ENCODE results near the gene FAM107A. TPM values are rescaled to one million over a fixed set of nuclear protein-coding genes. Genes with fewer than 3 reads are reported as not detected.
A peak's percentile ranks its signal among the peaks of the same experiment; 100 is the strongest.

Gene FAM107A
- total and polyA plus RNA-seq, 2 experiments from 2014 or later: 1.0 to 1.1 TPM

DNA sequence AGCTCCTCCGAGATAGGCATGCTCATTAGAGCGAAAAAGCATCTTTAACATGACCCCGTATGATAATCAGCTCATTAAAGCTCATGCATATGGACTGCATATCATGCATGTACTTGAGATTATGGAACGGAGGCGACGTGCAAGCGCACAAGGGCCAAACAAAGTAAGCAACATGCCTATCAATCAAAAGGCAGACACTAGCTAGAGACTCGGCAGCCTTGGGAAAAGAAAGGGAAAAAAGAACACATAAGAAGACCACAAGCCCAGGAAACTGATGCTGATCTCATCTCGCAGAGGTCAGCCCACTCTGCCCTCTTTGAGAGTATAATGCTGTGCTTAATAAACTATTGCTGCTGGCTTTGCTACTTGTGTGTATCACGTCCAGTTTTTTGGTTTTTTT lies 37.6 kb downstream of the FAM107A start (continued):
- TF ChIP-seq, protein P1, sequence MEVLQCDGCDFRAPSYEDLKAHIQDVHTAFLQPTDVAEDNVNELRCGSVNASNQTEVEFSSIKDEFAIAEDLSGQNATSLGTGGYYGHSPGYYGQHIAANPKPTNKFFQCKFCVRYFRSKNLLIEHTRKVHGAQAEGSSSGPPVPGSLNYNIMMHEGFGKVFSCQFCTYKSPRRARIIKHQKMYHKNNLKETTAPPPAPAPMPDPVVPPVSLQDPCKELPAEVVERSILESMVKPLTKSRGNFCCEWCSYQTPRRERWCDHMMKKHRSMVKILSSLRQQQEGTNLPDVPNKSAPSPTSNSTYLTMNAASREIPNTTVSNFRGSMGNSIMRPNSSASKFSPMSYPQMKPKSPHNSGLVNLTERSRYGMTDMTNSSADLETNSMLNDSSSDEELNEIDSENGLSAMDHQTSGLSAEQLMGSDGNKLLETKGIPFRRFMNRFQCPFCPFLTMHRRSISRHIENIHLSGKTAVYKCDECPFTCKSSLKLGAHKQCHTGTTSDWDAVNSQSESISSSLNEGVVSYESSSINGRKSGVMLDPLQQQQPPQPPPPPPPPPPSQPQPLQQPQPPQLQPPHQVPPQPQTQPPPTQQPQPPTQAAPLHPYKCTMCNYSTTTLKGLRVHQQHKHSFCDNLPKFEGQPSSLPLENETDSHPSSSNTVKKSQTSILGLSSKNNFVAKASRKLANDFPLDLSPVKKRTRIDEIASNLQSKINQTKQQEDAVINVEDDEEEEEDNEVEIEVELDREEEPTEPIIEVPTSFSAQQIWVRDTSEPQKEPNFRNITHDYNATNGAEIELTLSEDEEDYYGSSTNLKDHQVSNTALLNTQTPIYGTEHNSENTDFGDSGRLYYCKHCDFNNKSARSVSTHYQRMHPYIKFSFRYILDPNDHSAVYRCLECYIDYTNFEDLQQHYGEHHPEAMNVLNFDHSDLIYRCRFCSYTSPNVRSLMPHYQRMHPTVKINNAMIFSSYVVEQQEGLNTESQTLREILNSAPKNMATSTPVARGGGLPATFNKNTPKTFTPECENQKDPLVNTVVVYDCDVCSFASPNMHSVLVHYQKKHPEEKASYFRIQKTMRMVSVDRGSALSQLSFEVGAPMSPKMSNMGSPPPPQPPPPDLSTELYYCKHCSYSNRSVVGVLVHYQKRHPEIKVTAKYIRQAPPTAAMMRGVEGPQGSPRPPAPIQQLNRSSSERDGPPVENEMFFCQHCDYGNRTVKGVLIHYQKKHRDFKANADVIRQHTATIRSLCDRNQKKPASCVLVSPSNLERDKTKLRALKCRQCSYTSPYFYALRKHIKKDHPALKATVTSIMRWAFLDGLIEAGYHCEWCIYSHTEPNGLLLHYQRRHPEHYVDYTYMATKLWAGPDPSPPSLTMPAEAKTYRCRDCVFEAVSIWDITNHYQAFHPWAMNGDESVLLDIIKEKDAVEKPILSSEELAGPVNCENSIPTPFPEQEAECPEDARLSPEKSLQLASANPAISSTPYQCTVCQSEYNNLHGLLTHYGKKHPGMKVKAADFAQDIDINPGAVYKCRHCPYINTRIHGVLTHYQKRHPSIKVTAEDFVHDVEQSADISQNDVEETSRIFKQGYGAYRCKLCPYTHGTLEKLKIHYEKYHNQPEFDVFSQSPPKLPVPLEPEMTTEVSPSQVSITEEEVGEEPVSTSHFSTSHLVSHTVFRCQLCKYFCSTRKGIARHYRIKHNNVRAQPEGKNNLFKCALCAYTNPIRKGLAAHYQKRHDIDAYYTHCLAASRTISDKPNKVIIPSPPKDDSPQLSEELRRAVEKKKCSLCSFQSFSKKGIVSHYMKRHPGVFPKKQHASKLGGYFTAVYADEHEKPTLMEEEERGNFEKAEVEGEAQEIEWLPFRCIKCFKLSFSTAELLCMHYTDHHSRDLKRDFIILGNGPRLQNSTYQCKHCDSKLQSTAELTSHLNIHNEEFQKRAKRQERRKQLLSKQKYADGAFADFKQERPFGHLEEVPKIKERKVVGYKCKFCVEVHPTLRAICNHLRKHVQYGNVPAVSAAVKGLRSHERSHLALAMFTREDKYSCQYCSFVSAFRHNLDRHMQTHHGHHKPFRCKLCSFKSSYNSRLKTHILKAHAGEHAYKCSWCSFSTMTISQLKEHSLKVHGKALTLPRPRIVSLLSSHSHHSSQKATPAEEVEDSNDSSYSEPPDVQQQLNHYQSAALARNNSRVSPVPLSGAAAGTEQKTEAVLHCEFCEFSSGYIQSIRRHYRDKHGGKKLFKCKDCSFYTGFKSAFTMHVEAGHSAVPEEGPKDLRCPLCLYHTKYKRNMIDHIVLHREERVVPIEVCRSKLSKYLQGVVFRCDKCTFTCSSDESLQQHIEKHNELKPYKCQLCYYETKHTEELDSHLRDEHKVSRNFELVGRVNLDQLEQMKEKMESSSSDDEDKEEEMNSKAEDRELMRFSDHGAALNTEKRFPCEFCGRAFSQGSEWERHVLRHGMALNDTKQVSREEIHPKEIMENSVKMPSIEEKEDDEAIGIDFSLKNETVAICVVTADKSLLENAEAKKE (CRISPR knock-in tag; IDR thresholded peaks at IDR 0.05): no peak
- TF ChIP-seq ZNF114 (CRISPR knock-in tag; IDR thresholded peaks at IDR 0.05): no peak

DNA sequence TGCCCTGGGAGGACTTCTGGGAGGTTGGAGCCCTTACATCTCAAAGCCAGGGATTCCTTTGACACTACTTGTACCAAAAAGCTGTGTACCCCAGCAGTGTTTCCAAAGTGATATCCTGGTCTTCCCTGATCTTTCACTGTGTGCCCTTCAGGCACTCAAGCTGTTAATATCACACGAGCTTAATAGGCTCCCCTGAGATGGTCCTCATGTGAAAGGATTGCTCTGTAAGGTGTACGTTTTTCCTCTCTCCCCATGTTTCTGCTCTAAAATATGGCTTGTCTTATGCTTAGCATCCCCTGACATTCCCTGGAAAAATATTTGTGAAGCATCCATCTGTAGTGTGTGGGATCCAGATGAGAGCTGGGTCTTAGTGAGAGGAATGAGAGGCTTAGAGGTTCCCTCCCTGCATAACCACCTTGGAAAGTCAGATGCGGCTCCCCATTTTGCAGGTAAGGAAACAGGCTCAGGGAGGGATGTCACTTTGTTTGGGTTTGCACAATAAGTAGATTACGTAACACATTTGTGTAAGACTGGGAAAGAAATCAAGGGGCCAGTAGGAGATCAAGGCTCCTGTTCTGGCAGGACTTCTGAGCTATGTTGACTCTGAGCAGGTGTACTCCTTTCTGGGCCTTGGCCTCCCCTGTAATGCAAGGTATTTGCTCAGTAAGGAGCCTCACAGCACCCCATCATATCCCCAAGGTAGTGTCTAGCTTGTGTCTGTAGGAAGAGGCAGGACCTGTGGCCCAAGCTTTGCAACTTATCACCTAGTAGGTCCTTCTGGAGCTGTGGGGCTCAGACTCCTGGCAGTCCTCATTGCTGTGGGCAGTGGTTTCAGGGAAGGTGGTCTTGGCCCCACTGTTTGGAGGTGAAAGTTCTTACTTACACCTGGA lies 39.5 kb downstream of the FAM107A start:
- no peaks in the 10 kb centered on the region for H3K36me3 ChIP-seq (ENCODE audit: insufficient read depth)
- H3K27ac ChIP-seq (ENCODE audit: low read depth): no peak overlapping the region
- ATAC-seq (no peak), DNase-seq (ENCODE audit: low spot score) (no peak)
- H3K4me3 ChIP-seq: no peak overlapping the region
- Mint-ChIP-seq H3K27me3 (ENCODE audit: insufficient read depth, low read depth, poor library complexity) (peaks cover 6% of the 10 kb centered on the region), H3K4me1 (peaks cover 15% of the 10 kb centered on the region), H3K4me3 (no peak overlapping the region), H3K27ac (no peak overlapping the region), H3K9me3 (no peaks in the 10 kb centered on the region), H3K36me3 (ENCODE audit: low read depth) (no peaks in the 10 kb centered on the region)
- H3K79me2 ChIP-seq (replicated peaks; ENCODE audit: insufficient read depth): no peaks in the 10 kb centered on the region
- no peaks in the 10 kb centered on the region for H4K20me1 ChIP-seq (replicated peaks; ENCODE audit: insufficient read depth)
- peak overlapping the region; percentile 56; the same call in 1 of the 2 replicates for H2AFZ ChIP-seq
- H3K27me3 ChIP-seq (ENCODE audit: insufficient read depth): no peaks in the 10 kb centered on the region
- no peaks in the 10 kb centered on the region for H3F3A ChIP-seq (replicated peaks; ENCODE audit: low read depth)
- no peaks in the 10 kb centered on the region for H3K4me1 ChIP-seq (ENCODE audit: insufficient read depth)
- H3K4me2 ChIP-seq: no peak overlapping the region
- H3K9me2 ChIP-seq (ENCODE audit: insufficient read depth): no peaks in the 10 kb centered on the region
- TF ChIP-seq EZH2 (IDR thresholded peaks at IDR 0.05; ENCODE audit: low read depth, unreplicated experiment) (no peak), STAT1 (IDR thresholded peaks at IDR 0.05; ENCODE audit: unreplicated experiment) (no peak), POLR2AphosphoS5 (IDR thresholded peaks at IDR 0.05; ENCODE audit: low read depth) (no peak)
- TF ChIP-seq, protein P2, sequence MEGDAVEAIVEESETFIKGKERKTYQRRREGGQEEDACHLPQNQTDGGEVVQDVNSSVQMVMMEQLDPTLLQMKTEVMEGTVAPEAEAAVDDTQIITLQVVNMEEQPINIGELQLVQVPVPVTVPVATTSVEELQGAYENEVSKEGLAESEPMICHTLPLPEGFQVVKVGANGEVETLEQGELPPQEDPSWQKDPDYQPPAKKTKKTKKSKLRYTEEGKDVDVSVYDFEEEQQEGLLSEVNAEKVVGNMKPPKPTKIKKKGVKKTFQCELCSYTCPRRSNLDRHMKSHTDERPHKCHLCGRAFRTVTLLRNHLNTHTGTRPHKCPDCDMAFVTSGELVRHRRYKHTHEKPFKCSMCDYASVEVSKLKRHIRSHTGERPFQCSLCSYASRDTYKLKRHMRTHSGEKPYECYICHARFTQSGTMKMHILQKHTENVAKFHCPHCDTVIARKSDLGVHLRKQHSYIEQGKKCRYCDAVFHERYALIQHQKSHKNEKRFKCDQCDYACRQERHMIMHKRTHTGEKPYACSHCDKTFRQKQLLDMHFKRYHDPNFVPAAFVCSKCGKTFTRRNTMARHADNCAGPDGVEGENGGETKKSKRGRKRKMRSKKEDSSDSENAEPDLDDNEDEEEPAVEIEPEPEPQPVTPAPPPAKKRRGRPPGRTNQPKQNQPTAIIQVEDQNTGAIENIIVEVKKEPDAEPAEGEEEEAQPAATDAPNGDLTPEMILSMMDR (conservative IDR thresholded peaks at IDR 0.05; ENCODE audit: low read depth in 2 of 2): no peak
- TF ChIP-seq, protein P3, sequence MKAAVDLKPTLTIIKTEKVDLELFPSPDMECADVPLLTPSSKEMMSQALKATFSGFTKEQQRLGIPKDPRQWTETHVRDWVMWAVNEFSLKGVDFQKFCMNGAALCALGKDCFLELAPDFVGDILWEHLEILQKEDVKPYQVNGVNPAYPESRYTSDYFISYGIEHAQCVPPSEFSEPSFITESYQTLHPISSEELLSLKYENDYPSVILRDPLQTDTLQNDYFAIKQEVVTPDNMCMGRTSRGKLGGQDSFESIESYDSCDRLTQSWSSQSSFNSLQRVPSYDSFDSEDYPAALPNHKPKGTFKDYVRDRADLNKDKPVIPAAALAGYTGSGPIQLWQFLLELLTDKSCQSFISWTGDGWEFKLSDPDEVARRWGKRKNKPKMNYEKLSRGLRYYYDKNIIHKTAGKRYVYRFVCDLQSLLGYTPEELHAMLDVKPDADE (IDR thresholded peaks at IDR 0.05): no peak
